ENCODE data around the gene HES2.
"Not testable (repeated sequence)": the region's sequence is repeated elsewhere in the genome, so short reads cannot be mapped to it uniquely, and the experiment has no call there.

The HES2 gene

DNA sequence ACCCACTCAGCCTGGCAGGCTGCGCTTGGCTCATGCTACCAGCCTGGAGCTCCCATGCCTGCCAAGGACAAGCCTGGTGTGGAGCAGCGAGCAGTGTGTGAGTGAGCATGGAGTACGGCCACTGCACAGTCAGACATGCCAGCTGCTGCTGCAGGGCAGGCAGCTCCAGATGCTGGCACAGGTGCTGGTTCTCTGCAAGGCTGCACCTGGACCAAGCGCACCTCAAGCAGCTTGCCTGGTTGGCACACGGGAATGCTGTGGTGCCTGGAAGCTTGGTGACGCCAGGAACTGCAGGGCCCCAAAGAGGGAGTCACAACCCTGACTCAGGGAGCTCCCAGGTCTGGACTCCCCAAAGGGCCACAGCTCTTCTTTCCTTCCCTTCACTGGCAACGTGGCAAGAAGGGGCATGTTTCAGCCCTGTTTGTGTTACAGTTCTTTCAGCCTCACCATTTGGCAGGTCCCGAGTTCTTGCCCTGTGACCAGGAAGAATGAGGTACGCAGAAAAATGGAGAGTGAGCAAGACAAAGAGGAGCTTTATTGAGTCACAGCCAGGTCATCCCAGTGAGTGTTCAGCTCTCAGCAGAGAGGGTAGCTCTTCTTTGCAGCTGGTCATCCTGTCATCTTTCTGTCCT is 52.2 kb downstream of the HES2 start:
- TF ChIP-seq CTCF (IDR thresholded peaks at IDR 0.05; ENCODE audit: low read depth, low read length, missing control alignments), result no peak
- no peak for DNase-seq (ENCODE audit: extremely low read depth, low read depth)
- H3K4me3 ChIP-seq (replicated peaks; ENCODE audit: low read depth, low read length), result no peak overlapping the region

GRCh38 chr1:6365047-6365446 is 54.7 kb downstream of the HES2 start:
- DNase-seq (ENCODE audit: extremely low read depth, low read depth), result no peak
- TF ChIP-seq CTCF (IDR thresholded peaks at IDR 0.05; ENCODE audit: low read depth, low read length, missing control alignments), result no peak
- H3K4me3 ChIP-seq (replicated peaks; ENCODE audit: low read depth, low read length), result no peak overlapping the region

GRCh38 chr1:6363085-6363884 is 56.4 kb downstream of the HES2 start:
- not testable (repeated sequence) for DNase-seq (ENCODE audit: extremely low read depth, low read depth)

More at GRCh38 chr1:6363085-6363884, 56.4 kb downstream of the HES2 start:
- not testable (repeated sequence) for H3K4me3 ChIP-seq (replicated peaks; ENCODE audit: low read depth, low read length)
- peak; percentile 61 for TF ChIP-seq CTCF (IDR thresholded peaks at IDR 0.05; ENCODE audit: low read depth, low read length, missing control alignments)
